Ectodermal cell (in vitro differentiated cells): ENCODE measurements around the gene NAV2.
"Not testable (repeated sequence)": the region's sequence is repeated elsewhere in the genome, so short reads cannot be mapped to it uniquely, and the experiment has no call there.

Source experiments
- H3K27ac ChIP-seq: 2 replicates; pipeline ENCODE4 v1.7.0; 2013; ENCODE audit warnings: mild to moderate bottlenecking, low read depth, low read length; ENCODE audit not compliant: insufficient read depth, poor library complexity, severe bottlenecking
- H3K27me3 ChIP-seq: 2 replicates; pipeline ENCODE4 v1.7.0; 2013; ENCODE audit warnings: mild to moderate bottlenecking, low read length; ENCODE audit not compliant: insufficient read depth, control insufficient read depth, poor library complexity, severe bottlenecking
- H3K36me3 ChIP-seq: one replicate; pipeline ENCODE4 v1.7.0; 2013; ENCODE audit warnings: low read length; ENCODE audit not compliant: control insufficient read depth, insufficient read depth
- H3K4me1 ChIP-seq: one replicate; pipeline ENCODE4 v1.7.0; 2013; ENCODE audit warnings: low read length; ENCODE audit not compliant: control insufficient read depth, insufficient read depth
- H3K4me3 ChIP-seq: 2 replicates; pipeline ENCODE4 v1.7.0; 2013; ENCODE audit warnings: low read depth, low read length, control low read depth; ENCODE audit not compliant: insufficient read depth
- H3K9me3 ChIP-seq: 2 replicates; pipeline ENCODE4 v1.7.0; 2013; ENCODE audit warnings: mild to moderate bottlenecking, low read length, moderate library complexity; ENCODE audit not compliant: control insufficient read depth
- WGBS, 2 experiments: methylation state at CpG; one replicate each; pipeline ENCODE4 v1.1.7; 2013; ENCODE audit warnings: missing lambda C conversion rate in 2 of 2; 5-methylcytosine and 5-hydroxymethylcytosine counted together

The NAV2 gene

GRCh38 chr11:20070459-20070858 lies 357.8 kb downstream of the NAV2 start:
- H3K4me3 ChIP-seq, result no peak overlapping the region
- 82 to 94% methylated on average over 3 of the region's 3 CpGs for WGBS, 2 experiments

GRCh38 chr11:20075627-20076026 lies 363.0 kb downstream of the NAV2 start:
- 83% methylated on average over 4 of the region's 4 CpGs for WGBS, 2 experiments

More at GRCh38 chr11:20070459-20070858, 357.8 kb downstream of the NAV2 start:
- H3K27me3 ChIP-seq, result no peaks in the 10 kb centered on the region
- H3K9me3 ChIP-seq, result no peaks in the 10 kb centered on the region
- H3K36me3 ChIP-seq, result peaks cover 11% of the 10 kb centered on the region
- no peak overlapping the region for H3K27ac ChIP-seq
- no peaks in the 10 kb centered on the region for H3K4me1 ChIP-seq

GRCh38 chr11:20078846-20079245 lies 366.2 kb downstream of the NAV2 start:
- WGBS, 2 experiments, result 92% methylated on average over 7 of the region's 7 CpGs
- H3K27me3 ChIP-seq, result no peaks in the 10 kb centered on the region
- H3K4me3 ChIP-seq, result no peak overlapping the region
- no peaks in the 10 kb centered on the region for H3K4me1 ChIP-seq
- no peaks in the 10 kb centered on the region for H3K9me3 ChIP-seq
- H3K36me3 ChIP-seq, result peaks cover 29% of the 10 kb centered on the region
- no peak overlapping the region for H3K27ac ChIP-seq

More at GRCh38 chr11:20075627-20076026, 363.0 kb downstream of the NAV2 start:
- Histone ChIP-seq H3K9me3 (no peaks in the 10 kb centered on the region), H3K4me3 (no peak overlapping the region), H3K27me3 (no peaks in the 10 kb centered on the region), H3K36me3 (peaks cover 14% of the 10 kb centered on the region), H3K27ac (no peak overlapping the region), H3K4me1 (no peaks in the 10 kb centered on the region)

GRCh38 chr11:20080032-20080685 lies 367.5 kb downstream of the NAV2 start:
- WGBS, 2 experiments, result 74 to 77% methylated on average over 9 of the region's 9 CpGs
- no peaks in the 10 kb centered on the region for H3K27me3 ChIP-seq
- no peak overlapping the region for H3K27ac ChIP-seq
- H3K4me3 ChIP-seq, result no peak overlapping the region
- H3K36me3 ChIP-seq, result peaks cover 29% of the 10 kb centered on the region
- no peaks in the 10 kb centered on the region for H3K9me3 ChIP-seq
- no peaks in the 10 kb centered on the region for H3K4me1 ChIP-seq

- H3K4me1 ChIP-seq, result no peaks in the 10 kb centered on the region
- peaks cover 29% of the 10 kb centered on the region for H3K36me3 ChIP-seq
- H3K4me3 ChIP-seq, result no peak overlapping the region
- 96 to 98% methylated on average over 4 of the region's 4 CpGs for WGBS, 2 experiments
- H3K27me3 ChIP-seq, result no peaks in the 10 kb centered on the region
- no peak overlapping the region for H3K27ac ChIP-seq
- H3K9me3 ChIP-seq, result no peaks in the 10 kb centered on the region
Observed at GRCh38 chr11:20081336-20081735, 368.7 kb downstream of the NAV2 start.

- peaks cover 29% of the 10 kb centered on the region for H3K36me3 ChIP-seq
- H3K27me3 ChIP-seq, H3K4me3 ChIP-seq, H3K9me3 ChIP-seq, H3K4me1 ChIP-seq, H3K27ac ChIP-seq: not testable (repeated sequence)
- WGBS, 2 experiments, result 94% methylated on average over 3 of the region's 3 CpGs
Observed at GRCh38 chr11:20083877-20084276, 371.2 kb downstream of the NAV2 start.

DNA sequence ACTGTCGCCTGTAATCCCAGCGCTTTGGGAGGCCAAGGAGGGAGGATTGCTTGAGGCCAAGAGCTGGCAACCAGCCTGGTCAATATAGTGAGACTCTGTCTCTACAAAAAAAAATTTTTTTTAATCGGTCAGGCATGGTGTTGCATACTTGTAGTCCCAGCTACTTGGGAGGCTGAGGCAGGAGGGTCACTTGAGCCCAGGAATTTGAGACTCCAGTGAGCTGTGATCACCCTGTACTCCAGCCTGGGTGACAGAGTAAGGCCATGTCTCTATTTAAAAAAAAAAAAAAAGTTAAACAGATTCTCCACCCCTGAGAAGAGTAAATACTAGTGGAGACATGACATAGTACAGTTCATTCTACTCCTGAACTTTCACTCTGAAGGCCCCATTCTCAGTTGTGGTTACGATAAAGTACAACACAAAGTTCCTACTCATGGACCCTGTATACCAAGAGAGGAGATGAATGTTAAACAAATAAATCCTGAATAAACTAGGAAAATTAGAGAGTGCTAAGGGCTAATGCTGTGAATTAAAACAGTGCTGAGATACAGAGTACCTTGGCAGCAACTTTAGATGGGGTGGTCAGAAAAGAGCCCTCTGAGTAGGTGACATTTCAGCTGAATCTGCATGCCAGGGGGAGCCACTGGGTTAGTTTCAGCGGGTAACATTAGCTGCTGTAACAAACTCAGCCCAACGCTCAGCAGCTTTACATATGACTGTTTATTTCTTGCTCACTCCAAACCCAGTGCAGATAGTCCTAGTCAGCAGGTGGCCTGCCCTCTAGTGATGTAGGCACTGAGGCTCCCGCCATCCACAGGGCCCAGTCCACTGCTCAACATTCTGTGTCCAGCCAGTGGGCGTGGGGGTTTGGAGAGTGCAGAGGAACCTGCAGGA lies 372.5 kb downstream of the NAV2 start:
- Histone ChIP-seq H3K36me3 (peaks cover 19% of the 10 kb centered on the region), H3K4me3 (no peak overlapping the region), H3K4me1 (no peaks in the 10 kb centered on the region), H3K27ac (no peak overlapping the region), H3K27me3 (no peaks in the 10 kb centered on the region), H3K9me3 (no peaks in the 10 kb centered on the region)
- 92 to 95% methylated on average over 8 of the region's 8 CpGs for WGBS, 2 experiments

DNA sequence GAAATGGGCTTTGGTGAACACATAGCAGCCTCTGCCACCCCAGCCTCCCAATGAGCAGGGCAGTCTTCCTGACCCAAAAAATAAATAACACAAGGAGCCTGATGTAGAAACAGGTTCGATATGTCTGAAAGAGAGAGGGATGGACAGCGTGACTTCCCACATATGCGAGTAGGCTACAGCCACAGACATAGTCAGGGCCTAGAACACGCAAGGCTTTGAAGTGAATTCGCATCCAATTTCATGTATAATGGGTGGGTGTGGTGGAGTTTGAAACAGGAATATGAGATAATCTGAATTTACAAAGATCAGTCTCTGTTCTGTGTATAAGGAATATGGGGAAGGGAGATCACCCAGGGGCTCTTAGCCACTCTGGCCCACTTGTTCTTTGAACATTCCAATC lies 373.3 kb downstream of the NAV2 start:
- H3K27ac ChIP-seq, result no peak overlapping the region
- 97 to 98% methylated on average over 5 of the region's 5 CpGs for WGBS, 2 experiments
- H3K4me1 ChIP-seq, result no peaks in the 10 kb centered on the region
- H3K36me3 ChIP-seq, result peaks cover 20% of the 10 kb centered on the region
- H3K4me3 ChIP-seq, result no peak overlapping the region
- H3K9me3 ChIP-seq, result no peaks in the 10 kb centered on the region
- H3K27me3 ChIP-seq, result no peaks in the 10 kb centered on the region

- H3K27ac ChIP-seq, result no peak overlapping the region
- peaks cover 24% of the 10 kb centered on the region for H3K36me3 ChIP-seq
- 95 to 96% methylated on average over 7 of the region's 7 CpGs for WGBS, 2 experiments
- no peaks in the 10 kb centered on the region for H3K9me3 ChIP-seq
- H3K27me3 ChIP-seq, result no peaks in the 10 kb centered on the region
- no peaks in the 10 kb centered on the region for H3K4me1 ChIP-seq
- H3K4me3 ChIP-seq, result no peak overlapping the region
Observed at GRCh38 chr11:20087118-20087521, 374.5 kb downstream of the NAV2 start.

DNA sequence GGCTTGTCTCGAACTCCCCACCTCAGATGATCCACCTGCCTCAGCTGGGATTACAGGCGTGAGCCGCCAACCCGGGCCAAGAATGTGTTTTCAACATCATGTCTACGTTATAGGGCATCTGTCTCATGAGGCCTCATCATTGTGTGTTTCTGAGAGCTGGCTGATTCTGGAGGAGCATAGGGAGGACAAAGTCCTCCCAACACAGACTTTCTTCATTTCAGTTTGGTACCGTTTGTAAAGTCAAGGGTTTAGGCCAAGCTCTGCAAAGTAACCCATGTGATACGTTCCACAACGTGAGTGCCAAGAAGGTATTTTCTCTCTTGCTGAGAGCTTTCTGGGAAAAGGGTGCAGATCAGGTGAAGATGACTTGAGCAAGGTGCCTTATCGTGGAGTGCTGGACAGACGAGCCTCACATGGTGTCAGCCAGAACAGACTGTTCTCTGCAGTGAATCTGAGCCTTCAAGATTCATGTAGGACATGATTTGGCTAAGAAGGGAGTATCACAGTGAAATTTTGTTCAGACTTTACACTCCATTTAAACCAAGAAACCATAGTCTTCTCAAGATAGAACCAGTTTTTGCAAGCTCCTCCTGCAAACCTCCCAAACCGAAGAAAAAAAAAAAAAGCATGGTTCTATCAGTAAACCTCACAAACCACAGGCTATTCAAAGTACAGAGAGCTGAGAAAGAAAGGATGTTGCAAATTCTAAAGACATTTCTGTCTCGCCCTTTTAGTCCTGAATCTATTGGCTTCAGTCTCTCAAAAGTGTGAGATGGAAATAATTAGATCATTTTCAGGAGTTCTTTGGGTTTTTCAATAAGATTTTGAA lies 376.0 kb downstream of the NAV2 start:
- H3K4me3 ChIP-seq, result no peak overlapping the region
- H3K36me3 ChIP-seq, result peaks cover 19% of the 10 kb centered on the region
- H3K27ac ChIP-seq, result no peak overlapping the region
- no peaks in the 10 kb centered on the region for H3K27me3 ChIP-seq
- no peaks in the 10 kb centered on the region for H3K4me1 ChIP-seq
- 90% methylated on average over 12 of the region's 12 CpGs for WGBS, 2 experiments
- H3K9me3 ChIP-seq, result no peaks in the 10 kb centered on the region
